Measurements from ENCODE around the gene CST6. TPM values are rescaled to one million over a fixed set of nuclear protein-coding genes. Genes with fewer than 3 reads are reported as not detected.

CST6 gene
- total and polyA plus RNA-seq, 2 experiments from 2014 or later, result 3.0 to 9.4 TPM

- Histone ChIP-seq H3K4me1 (ENCODE audit: insufficient read depth) (no peaks in the 10 kb centered on the region), H3K4me2 (no peak overlapping the region), H3K9me2 (replicated peaks; ENCODE audit: insufficient read depth) (no peaks in the 10 kb centered on the region), H3K9me3 (ENCODE audit: low read depth) (no peaks in the 10 kb centered on the region), H3K27ac (no peak overlapping the region), H3K79me2 (no peaks in the 10 kb centered on the region), H3K4me3 (no peak overlapping the region), H3K27me3 (peaks cover 22% of the 10 kb centered on the region), H2AFZ (no peak overlapping the region), H4K20me1 (ENCODE audit: insufficient read depth, poor library complexity, severe bottlenecking) (no peaks in the 10 kb centered on the region), H3K36me3 (replicated peaks; ENCODE audit: insufficient read depth, low read depth) (no peaks in the 10 kb centered on the region)
- no peak for TF ChIP-seq EZH2phosphoT487 (IDR thresholded peaks at IDR 0.05; ENCODE audit: low read depth, severe bottlenecking, unreplicated experiment)
- TF ChIP-seq CTCF (IDR thresholded peaks at IDR 0.05; ENCODE audit: poor library complexity), result no peak
- no peak for TF ChIP-seq EZH2 (IDR thresholded peaks at IDR 0.05; ENCODE audit: borderline replicate concordance)
- no peak for DNase-seq (ENCODE audit: low spot score)
- 66% methylated on average over 7 of the region's 7 CpGs for WGBS (ENCODE audit: low lambda C conversion rate, missing lambda C conversion rate)
Observed at GRCh38 chr11:66013762-66014100, 1.9 kb downstream of the CST6 start.

- no peak overlapping the region for H3K27ac ChIP-seq
Observed at GRCh38 chr11:66014804-66015453, 3.1 kb downstream of the CST6 start.

DNA sequence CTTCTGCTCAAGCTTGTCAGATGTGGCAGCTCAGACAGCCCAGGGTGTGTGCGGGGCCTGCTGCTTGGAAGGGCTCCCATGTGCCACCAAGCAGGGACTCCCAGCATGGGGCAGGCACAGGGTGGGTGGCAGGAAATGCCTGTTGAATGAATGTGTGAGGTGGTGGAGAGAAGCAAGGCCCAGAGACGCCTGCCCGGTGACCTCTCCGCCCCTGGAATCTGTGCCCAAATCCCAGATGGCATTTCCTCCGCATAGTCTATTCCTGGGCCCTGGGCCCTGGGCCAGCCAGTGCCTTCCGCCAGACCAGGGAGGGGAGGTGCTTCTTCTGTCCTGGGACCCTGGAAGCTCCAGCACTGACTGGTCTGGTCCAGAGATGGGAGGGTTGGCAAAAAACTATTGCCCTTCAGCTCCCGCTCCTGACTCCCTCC lies 3.7 kb downstream of the CST6 start:
- no peaks in the 10 kb centered on the region for H3K36me3 ChIP-seq (replicated peaks; ENCODE audit: insufficient read depth, low read depth)
- no peaks in the 10 kb centered on the region for H3K9me2 ChIP-seq (replicated peaks; ENCODE audit: insufficient read depth)
- DNase-seq (ENCODE audit: low spot score), result no peak
- no peaks in the 10 kb centered on the region for H4K20me1 ChIP-seq (ENCODE audit: insufficient read depth, poor library complexity, severe bottlenecking)
- no peaks in the 10 kb centered on the region for H3K4me1 ChIP-seq (ENCODE audit: insufficient read depth)
- no peak overlapping the region for H2AFZ ChIP-seq
- 92% methylated on average over 7 of the region's 7 CpGs for WGBS (ENCODE audit: low lambda C conversion rate, missing lambda C conversion rate)
- H3K9me3 ChIP-seq (ENCODE audit: low read depth), result no peaks in the 10 kb centered on the region
- no peak overlapping the region for H3K4me2 ChIP-seq
- H3K27me3 ChIP-seq, result peaks cover 18% of the 10 kb centered on the region
- H3K4me3 ChIP-seq, result no peak overlapping the region
- TF ChIP-seq CTCF (IDR thresholded peaks at IDR 0.05; ENCODE audit: poor library complexity) (no peak), EZH2phosphoT487 (IDR thresholded peaks at IDR 0.05; ENCODE audit: low read depth, severe bottlenecking, unreplicated experiment) (no peak), EZH2 (IDR thresholded peaks at IDR 0.05; ENCODE audit: borderline replicate concordance) (no peak)
- no peaks in the 10 kb centered on the region for H3K79me2 ChIP-seq
- no peak overlapping the region for H3K27ac ChIP-seq

More at GRCh38 chr11:66014804-66015453, 3.1 kb downstream of the CST6 start:
- H3K36me3 ChIP-seq (replicated peaks; ENCODE audit: insufficient read depth, low read depth), result no peaks in the 10 kb centered on the region
- no peak overlapping the region for H3K4me3 ChIP-seq
- H2AFZ ChIP-seq, result no peak overlapping the region
- WGBS (ENCODE audit: low lambda C conversion rate, missing lambda C conversion rate), result 88% methylated on average over 6 of the region's 6 CpGs
- H3K27me3 ChIP-seq, result peaks cover 22% of the 10 kb centered on the region
- H3K4me1 ChIP-seq (ENCODE audit: insufficient read depth), result no peaks in the 10 kb centered on the region
- TF ChIP-seq EZH2 (IDR thresholded peaks at IDR 0.05; ENCODE audit: borderline replicate concordance), result no peak
- no peak for TF ChIP-seq CTCF (IDR thresholded peaks at IDR 0.05; ENCODE audit: poor library complexity)
- no peak for TF ChIP-seq EZH2phosphoT487 (IDR thresholded peaks at IDR 0.05; ENCODE audit: low read depth, severe bottlenecking, unreplicated experiment)
- no peak for DNase-seq (ENCODE audit: low spot score)
- no peaks in the 10 kb centered on the region for H3K9me2 ChIP-seq (replicated peaks; ENCODE audit: insufficient read depth)
- H3K9me3 ChIP-seq (ENCODE audit: low read depth), result no peaks in the 10 kb centered on the region
- no peak overlapping the region for H3K4me2 ChIP-seq
- no peaks in the 10 kb centered on the region for H3K79me2 ChIP-seq
- no peaks in the 10 kb centered on the region for H4K20me1 ChIP-seq (ENCODE audit: insufficient read depth, poor library complexity, severe bottlenecking)
